ENCODE data around the gene KIF13A.

The KIF13A gene

DNA sequence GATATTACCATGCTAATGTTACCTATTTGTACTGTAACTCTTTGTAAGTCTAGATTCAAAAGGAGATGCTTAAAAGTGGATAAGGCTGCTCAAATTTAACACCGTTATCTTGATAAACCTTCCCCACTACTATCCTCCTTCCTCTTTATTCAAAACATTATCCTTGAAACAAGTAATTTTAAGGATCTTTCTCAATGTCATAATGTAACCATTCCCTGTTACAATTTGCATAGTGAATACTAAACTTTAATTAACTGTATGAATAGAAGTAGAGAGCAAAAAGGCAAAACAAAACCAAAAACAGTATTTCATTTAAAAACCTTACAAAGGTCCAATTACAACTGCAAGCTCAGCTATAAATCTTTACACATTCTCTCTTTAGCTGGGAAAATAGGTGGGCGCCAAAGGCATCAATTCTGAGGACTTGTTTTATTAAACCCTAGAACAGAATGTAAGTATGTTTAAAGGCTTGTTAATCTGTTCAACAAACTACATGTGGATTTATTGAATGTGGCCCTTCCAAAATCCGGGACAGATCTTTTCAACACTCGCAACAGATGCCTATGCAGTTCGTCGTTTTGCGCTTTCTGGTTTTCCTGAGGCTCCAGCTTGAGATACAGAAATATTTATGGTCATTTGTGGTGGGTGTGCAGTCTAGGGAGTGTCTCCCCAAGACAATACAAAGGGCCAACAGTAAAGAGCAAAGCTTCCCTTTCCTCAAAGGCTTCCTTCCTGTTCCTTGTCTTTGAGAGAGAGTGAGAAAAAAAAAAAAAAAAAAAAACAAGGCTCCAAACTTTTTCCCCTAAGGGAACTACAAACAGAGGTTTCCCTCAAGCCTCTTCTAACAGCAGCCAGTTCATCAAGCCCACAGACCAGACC lies 15.1 kb downstream of the KIF13A start:
- H2AFZ ChIP-seq (ENCODE audit: low read depth, low read length): no peak overlapping the region
- H3K27me3 ChIP-seq (ENCODE audit: insufficient read depth, low read length): no peaks in the 10 kb centered on the region
- no peak overlapping the region for H3K4me3 ChIP-seq (ENCODE audit: low read length)
- H3K9me3 ChIP-seq (ENCODE audit: low read length): peaks cover 6% of the 10 kb centered on the region
- H3K36me3 ChIP-seq (ENCODE audit: insufficient read depth, low read length): no peaks in the 10 kb centered on the region
- peaks cover 2% of the 10 kb centered on the region for H3K4me1 ChIP-seq (ENCODE audit: insufficient read depth, low read length)

DNA sequence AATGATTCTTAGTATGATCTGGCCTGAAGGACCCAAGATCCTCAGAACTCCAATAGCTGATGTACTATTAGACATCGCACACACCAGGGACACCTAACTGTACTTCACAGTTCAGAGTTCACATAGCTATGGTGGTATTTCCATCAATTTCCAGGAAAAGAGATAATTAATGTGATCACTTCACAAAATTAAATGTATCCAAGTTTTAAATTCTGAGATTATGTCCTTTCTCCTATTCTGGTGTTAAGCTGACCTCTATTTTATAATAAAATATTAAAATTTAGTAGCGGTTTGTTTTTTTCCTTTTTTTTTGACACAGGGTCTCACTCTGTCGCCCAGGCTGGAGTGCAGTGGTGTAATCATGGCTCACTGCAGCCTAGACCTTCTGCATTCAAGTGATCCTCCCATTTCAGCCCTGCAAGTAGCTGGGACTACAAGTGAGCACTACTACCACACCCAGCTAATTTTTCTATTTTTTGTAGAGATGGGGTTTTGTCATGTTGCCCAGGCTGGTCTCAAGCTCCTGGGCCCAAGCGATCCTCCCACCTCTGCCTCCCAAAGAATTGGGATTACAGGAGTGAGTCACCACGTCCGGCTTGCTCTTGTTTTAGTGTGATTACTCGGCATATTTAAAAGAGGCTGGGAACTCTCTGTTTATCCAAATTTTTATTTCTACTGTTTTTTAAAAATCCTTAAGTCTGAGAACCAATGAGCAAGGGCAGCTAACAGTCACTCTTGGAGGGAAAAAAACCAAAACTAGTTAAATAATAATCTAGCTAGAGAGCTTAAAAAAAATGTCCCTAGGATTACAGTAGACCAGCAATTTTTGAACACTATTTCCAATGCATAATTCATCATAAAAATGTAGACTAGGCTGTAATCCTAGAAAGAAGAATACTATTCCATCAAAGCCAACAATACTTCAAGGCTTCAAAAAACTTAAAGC lies 16.0 kb downstream of the KIF13A start:
- Histone ChIP-seq H3K4me3 (ENCODE audit: low read length) (no peak overlapping the region), H3K36me3 (ENCODE audit: insufficient read depth, low read length) (no peaks in the 10 kb centered on the region), H2AFZ (ENCODE audit: low read depth, low read length) (no peak overlapping the region), H3K4me1 (ENCODE audit: insufficient read depth, low read length) (peaks cover 2% of the 10 kb centered on the region), H3K27me3 (ENCODE audit: insufficient read depth, low read length) (no peaks in the 10 kb centered on the region), H3K9me3 (ENCODE audit: low read length) (peaks cover 6% of the 10 kb centered on the region)

DNA sequence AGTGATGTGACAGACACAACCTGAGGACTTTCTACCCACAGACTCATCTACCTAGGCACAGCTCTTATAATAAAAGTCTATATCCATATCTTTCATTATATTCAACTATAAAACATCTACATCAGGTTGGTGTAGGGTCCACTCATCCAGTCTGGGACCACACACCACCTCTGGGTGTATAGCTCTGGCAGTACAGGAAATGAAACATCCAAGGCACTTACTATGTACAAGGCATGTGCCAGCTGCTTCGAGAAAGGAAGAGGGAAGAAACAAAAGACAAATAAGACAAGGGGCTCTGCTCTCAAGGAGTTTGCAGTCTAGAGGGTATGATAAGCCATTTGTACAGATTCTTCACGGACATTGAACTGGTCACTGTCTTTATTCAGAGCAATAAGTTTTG lies 18.6 kb downstream of the KIF13A start:
- H3K27me3 ChIP-seq (ENCODE audit: insufficient read depth, low read length): no peaks in the 10 kb centered on the region
- H3K36me3 ChIP-seq (ENCODE audit: insufficient read depth, low read length): no peaks in the 10 kb centered on the region
- no peaks in the 10 kb centered on the region for H3K9me3 ChIP-seq (ENCODE audit: low read length)
- peaks cover 2% of the 10 kb centered on the region for H3K4me1 ChIP-seq (ENCODE audit: insufficient read depth, low read length)
- H2AFZ ChIP-seq (ENCODE audit: low read depth, low read length): no peak overlapping the region
- H3K4me3 ChIP-seq (ENCODE audit: low read length): no peak overlapping the region

DNA sequence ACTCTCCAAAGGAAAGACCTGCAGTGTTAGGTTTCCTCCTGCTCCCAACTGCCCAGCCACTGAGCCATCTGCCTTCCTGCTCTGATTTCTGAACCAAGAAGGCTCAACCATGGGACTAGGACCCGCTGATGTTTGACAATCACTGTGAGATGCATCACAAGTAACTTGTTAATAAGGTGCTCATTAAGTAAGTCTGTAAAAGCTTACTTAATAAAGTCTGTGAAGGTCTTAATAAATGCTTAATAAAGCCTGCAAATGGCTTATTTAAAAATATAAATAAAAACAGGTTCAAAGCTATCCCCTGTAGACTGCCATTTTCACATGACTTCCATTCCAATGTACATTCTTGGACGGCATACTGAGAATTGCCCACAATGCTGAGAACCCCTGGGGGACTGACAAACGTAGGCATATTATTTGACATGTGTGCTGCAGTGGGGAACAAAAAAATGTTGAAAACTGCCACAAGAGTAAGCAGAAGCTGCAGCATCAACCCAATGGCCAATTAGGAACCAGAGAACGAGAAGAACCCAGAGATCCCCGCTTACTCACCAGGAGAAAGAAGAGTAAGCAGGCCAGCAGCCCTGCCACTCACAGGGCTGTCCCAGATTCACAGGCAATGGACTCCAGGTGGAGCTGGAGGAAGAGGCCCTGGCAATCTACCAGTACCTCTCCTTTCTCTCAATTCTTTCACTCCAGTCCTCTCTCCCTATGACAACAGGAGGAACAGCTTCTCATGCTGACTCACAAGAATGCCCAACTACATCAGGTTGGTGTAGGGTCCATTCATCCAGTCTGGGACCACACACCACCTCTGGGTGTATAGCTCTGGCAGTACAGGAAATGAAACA lies 19.5 kb downstream of the KIF13A start:
- Histone ChIP-seq H3K4me1 (ENCODE audit: insufficient read depth, low read length) (peaks cover 2% of the 10 kb centered on the region), H3K4me3 (ENCODE audit: low read length) (no peak overlapping the region), H3K27me3 (ENCODE audit: insufficient read depth, low read length) (no peaks in the 10 kb centered on the region), H2AFZ (ENCODE audit: low read depth, low read length) (no peak overlapping the region), H3K36me3 (ENCODE audit: insufficient read depth, low read length) (no peaks in the 10 kb centered on the region), H3K9me3 (ENCODE audit: low read length) (no peaks in the 10 kb centered on the region)

DNA sequence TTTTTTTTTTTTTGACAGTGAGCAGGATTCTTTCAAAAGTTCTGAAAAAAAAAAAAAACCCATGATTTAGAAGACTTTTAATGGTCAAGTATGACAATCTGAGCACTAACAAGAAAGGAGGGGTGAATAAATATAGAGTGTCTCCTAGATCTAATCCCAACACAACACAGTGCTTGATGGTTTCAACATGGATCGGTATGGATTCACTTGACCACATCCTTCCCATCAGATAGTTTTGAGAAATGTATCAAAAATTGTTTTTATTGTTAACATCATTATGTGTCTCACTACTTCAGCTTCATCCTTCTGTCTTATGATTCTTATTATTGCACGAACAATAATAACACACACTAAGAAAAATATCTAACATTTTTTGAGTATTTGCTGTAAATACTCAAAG lies 21.0 kb downstream of the KIF13A start:
- Histone ChIP-seq H3K27me3 (ENCODE audit: insufficient read depth, low read length) (no peaks in the 10 kb centered on the region), H2AFZ (ENCODE audit: low read depth, low read length) (no peak overlapping the region), H3K36me3 (ENCODE audit: insufficient read depth, low read length) (no peaks in the 10 kb centered on the region), H3K9me3 (ENCODE audit: low read length) (peaks cover 2% of the 10 kb centered on the region), H3K4me1 (ENCODE audit: insufficient read depth, low read length) (no peaks in the 10 kb centered on the region), H3K4me3 (ENCODE audit: low read length) (no peak overlapping the region)

DNA sequence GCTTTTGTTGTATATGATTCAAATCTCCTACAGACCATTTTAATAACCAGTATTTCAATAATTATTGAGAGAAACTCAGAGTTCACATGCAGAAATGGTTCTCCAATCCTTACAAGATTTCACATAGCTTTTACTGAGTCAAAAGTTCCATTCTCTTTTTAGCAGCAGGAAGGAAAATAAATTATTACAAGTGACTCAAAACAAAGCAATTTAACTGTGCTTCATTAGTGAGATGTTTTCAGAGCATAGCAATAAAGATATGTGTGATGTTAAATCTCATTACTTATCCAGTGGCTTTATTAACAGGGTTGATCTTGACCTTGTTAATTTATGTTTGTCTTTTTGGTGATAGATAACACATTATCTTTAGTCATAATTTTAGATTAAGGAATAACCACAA lies 22.0 kb downstream of the KIF13A start:
- Histone ChIP-seq H3K27me3 (ENCODE audit: insufficient read depth, low read length) (no peaks in the 10 kb centered on the region), H3K4me1 (ENCODE audit: insufficient read depth, low read length) (no peaks in the 10 kb centered on the region), H3K36me3 (ENCODE audit: insufficient read depth, low read length) (no peaks in the 10 kb centered on the region), H3K9me3 (ENCODE audit: low read length) (peaks cover 2% of the 10 kb centered on the region), H3K4me3 (ENCODE audit: low read length) (no peak overlapping the region), H2AFZ (ENCODE audit: low read depth, low read length) (no peak overlapping the region)

DNA sequence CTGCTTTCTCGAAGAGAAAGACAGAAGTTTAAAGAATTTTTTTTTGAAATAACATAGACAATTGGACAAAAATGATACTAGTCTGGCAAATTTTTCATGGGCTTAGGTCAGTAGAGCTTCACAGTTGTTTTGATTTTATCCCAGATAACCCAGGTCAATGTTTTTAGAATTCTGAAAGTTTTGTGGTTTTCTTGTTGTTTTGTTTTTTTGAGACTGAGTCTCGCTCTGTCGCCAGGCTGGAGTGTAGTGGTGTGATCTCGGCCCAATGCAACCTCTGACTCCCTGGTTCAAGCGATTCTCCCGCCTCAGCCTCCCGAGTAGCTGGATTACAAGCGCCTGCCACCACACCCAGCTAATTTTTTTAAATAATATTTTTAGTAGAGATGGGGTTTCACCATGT lies 22.8 kb downstream of the KIF13A start:
- Histone ChIP-seq H3K4me1 (ENCODE audit: insufficient read depth, low read length) (no peaks in the 10 kb centered on the region), H3K4me3 (ENCODE audit: low read length) (no peak overlapping the region), H3K9me3 (ENCODE audit: low read length) (peaks cover 2% of the 10 kb centered on the region), H2AFZ (ENCODE audit: low read depth, low read length) (no peak overlapping the region), H3K36me3 (ENCODE audit: insufficient read depth, low read length) (no peaks in the 10 kb centered on the region), H3K27me3 (ENCODE audit: insufficient read depth, low read length) (no peaks in the 10 kb centered on the region)

DNA sequence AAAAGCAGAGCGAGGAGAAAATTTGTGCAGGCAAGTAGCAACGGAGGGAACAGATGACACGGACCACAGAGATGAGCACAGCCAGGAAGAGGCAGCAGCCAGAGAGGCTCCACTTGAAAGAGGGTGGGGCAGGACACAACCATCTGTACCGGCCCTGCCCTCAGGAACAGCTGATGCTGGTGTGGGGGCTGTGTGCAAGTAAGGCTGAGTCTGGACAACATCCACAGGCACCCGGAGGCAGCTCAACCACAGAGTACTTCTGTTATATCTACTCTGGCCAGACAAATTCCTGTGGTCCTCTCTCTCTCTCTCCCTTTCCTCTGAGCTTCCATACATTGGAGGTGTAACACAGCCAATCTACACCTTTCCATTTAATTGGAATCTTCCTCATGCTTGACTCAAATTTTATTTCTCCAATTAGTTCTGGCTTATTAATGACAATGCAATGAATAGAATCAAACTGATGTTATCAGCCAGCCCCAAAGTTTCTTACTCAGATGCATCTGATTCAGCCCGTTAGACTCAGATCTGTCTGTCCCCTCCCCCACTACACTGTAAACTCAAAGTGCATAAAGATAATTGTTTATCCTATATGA lies 24.9 kb downstream of the KIF13A start:
- Histone ChIP-seq H3K4me3 (ENCODE audit: low read length) (no peak overlapping the region), H3K36me3 (ENCODE audit: insufficient read depth, low read length) (no peaks in the 10 kb centered on the region)

DNA sequence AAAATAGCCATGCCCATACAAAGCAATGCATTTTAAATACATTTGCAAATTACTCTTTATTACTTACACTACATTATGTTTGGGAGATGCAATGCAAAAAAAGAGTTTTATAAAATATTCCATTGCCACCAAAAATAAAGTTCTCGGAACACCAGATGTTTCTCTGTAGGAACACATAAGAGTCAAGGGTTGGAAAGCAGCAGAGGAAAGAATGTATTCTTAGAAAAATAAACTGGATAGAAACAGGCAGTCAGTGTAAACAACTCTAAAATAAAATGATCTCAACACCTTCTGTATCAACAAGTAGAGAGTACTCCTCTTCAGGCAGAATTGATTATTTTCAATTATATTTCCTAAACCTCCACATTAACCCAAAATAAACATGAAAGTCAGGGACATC lies 28.1 kb downstream of the KIF13A start:
- Histone ChIP-seq H3K9me3 (ENCODE audit: low read length) (peaks cover 2% of the 10 kb centered on the region), H3K4me3 (ENCODE audit: low read length) (no peak overlapping the region), H3K4me1 (ENCODE audit: insufficient read depth, low read length) (peaks cover 10% of the 10 kb centered on the region), H2AFZ (ENCODE audit: low read depth, low read length) (no peak overlapping the region), H3K27me3 (ENCODE audit: insufficient read depth, low read length) (no peaks in the 10 kb centered on the region), H3K36me3 (ENCODE audit: insufficient read depth, low read length) (no peaks in the 10 kb centered on the region)

More for the DNA sequence above, 24.9 kb downstream of the KIF13A start:
- H3K4me1 ChIP-seq (ENCODE audit: insufficient read depth, low read length): peaks cover 7% of the 10 kb centered on the region
- no peak overlapping the region for H2AFZ ChIP-seq (ENCODE audit: low read depth, low read length)
- no peaks in the 10 kb centered on the region for H3K27me3 ChIP-seq (ENCODE audit: insufficient read depth, low read length)
- peaks cover 2% of the 10 kb centered on the region for H3K9me3 ChIP-seq (ENCODE audit: low read length)

DNA sequence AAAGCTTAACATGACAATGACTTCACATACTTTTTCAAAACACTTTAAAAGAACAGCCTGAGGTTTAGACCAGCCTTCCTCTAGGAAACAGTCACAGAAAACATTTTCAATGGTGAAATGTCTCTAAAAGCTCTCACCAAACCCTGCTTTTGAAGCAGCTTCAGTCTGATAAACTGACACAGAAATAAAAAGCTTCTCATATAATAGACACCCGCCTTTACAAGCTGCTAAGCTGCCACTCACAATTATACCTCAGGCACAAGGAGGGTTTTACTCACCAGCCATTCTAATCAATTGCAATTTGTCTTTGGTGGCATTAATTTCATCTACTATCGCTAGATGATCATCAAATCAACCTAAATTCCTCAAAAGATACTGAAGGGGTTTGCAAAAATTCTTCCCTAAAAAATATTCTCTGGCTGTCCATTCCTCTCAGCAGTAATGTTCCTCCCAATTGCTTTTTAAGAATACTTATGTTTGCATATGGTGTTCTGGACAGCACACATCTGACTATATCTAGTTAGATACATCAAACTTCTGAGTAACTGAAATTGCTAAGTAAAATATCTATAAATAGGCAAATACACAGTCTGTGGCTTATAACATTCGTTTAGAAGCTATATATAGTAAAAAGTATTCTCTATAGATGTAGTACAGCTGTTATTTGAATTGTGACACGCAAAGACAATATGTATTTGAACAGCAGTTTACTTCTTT lies 29.4 kb downstream of the KIF13A start:
- no peaks in the 10 kb centered on the region for H3K27me3 ChIP-seq (ENCODE audit: insufficient read depth, low read length)
- peaks cover 10% of the 10 kb centered on the region for H3K4me1 ChIP-seq (ENCODE audit: insufficient read depth, low read length)
- peaks cover 3% of the 10 kb centered on the region for H3K36me3 ChIP-seq (ENCODE audit: insufficient read depth, low read length)
- peaks cover 2% of the 10 kb centered on the region for H3K9me3 ChIP-seq (ENCODE audit: low read length)
- H2AFZ ChIP-seq (ENCODE audit: low read depth, low read length): no peak overlapping the region
- no peak overlapping the region for H3K4me3 ChIP-seq (ENCODE audit: low read length)

DNA sequence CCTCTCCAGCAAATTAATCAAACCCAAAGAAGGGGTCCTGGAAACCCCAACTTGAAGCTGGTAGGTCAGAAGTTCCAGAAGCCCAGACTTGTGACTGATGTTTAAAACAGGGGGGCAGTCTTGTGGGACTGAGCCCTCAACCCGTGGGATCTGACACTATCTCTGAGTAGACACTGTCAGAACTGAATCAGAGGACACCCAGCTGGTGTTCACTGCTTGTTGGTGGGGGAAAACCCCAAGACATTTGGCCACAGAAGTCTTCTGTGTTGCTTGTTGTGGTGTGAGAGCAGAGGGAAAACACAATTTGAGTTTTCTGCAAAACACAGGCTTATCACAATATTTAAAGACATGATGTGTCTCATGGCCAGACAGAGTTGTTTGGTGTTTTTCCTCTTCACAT lies 29.9 kb downstream of the KIF13A start:
- peaks cover 10% of the 10 kb centered on the region for H3K4me1 ChIP-seq (ENCODE audit: insufficient read depth, low read length)
- H3K9me3 ChIP-seq (ENCODE audit: low read length): peaks cover 2% of the 10 kb centered on the region
- peaks cover 3% of the 10 kb centered on the region for H3K36me3 ChIP-seq (ENCODE audit: insufficient read depth, low read length)
- no peak overlapping the region for H2AFZ ChIP-seq (ENCODE audit: low read depth, low read length)
- no peaks in the 10 kb centered on the region for H3K27me3 ChIP-seq (ENCODE audit: insufficient read depth, low read length)
- no peak overlapping the region for H3K4me3 ChIP-seq (ENCODE audit: low read length)

DNA sequence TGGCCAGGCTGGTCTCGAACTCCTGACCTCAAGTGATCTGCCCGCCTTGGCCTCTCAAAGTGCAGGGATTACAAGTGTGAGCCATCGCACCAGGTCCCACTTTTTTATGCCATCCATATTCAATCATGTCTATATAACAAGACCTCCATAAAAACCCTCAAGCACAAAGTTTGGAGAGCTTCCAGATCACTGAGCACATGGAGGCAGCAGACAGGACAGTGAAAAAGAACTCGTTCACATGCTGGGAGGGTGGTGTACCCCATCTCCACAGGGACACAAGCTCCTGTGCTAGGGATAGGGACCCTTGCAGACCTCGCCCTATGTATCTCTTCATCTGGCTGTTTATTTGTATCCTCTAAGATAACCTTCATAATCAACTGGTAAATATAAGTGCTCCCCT lies 30.3 kb downstream of the KIF13A start:
- H3K4me1 ChIP-seq (ENCODE audit: insufficient read depth, low read length): peaks cover 10% of the 10 kb centered on the region
- H3K36me3 ChIP-seq (ENCODE audit: insufficient read depth, low read length): peaks cover 5% of the 10 kb centered on the region
- no peak overlapping the region for H2AFZ ChIP-seq (ENCODE audit: low read depth, low read length)
- no peaks in the 10 kb centered on the region for H3K27me3 ChIP-seq (ENCODE audit: insufficient read depth, low read length)
- H3K4me3 ChIP-seq (ENCODE audit: low read length): no peak overlapping the region
- H3K9me3 ChIP-seq (ENCODE audit: low read length): no peaks in the 10 kb centered on the region
